ENCODE results near the gene CUBN. TPM values are rescaled to one million over a fixed set of nuclear protein-coding genes. Genes with fewer than 3 reads are reported as not detected.

Gene CUBN
- total RNA-seq, 1 experiment from 2014 or later = 0.80 TPM

- Histone ChIP-seq H3K27ac (ENCODE audit: low read length) (peak overlapping the region; percentile 94), H3K4me3 (ENCODE audit: low read length) (no peak overlapping the region), H3K4me2 (ENCODE audit: low read length) (peak overlapping the region; percentile 76; the same call in 1 of the 2 replicates), H3K9me3 (ENCODE audit: low read length) (no peaks in the 10 kb centered on the region), H3K27me3 (ENCODE audit: low read length) (no peaks in the 10 kb centered on the region), H3K36me3 (ENCODE audit: low read depth, low read length) (no peaks in the 10 kb centered on the region), H3F3A (ENCODE audit: low read length, unreplicated experiment) (no peaks in the 10 kb centered on the region), H3K9me2 (replicated peaks; ENCODE audit: low read length) (no peaks in the 10 kb centered on the region), H4K20me1 (ENCODE audit: low read length) (no peaks in the 10 kb centered on the region), H3K4me1 (ENCODE audit: insufficient read depth, low read length) (peaks cover 46% of the 10 kb centered on the region), H3K9ac (ENCODE audit: low read length) (peak overlapping the region; percentile 74), H3K79me2 (ENCODE audit: low read length) (no peaks in the 10 kb centered on the region), H2AFZ (ENCODE audit: low read length) (no peak overlapping the region)
- BruUV-seq (replicated peaks) = no TSS peak
- POLR2A ChIA-PET (ENCODE audit: unreplicated experiment) = interaction anchor here (0.6 to 1.0 kb wide), 4 partner anchors 30 to 123 kb away, joined by 3 to 5 read pairs (median 4); no protein-coding TSS in a partner anchor
- TF ChIP-seq CTCF (conservative IDR thresholded peaks at IDR 0.05; ENCODE audit: low read depth, low read length) (no peak), EZH2 (IDR thresholded peaks at IDR 0.05; ENCODE audit: low read length, unreplicated experiment) (no peak), EZH2phosphoT487 (IDR thresholded peaks at IDR 0.05; ENCODE audit: borderline replicate concordance, low read length) (no peak)
- DNase-seq (no peak), ATAC-seq (no peak)
- CTCF ChIA-PET = interaction anchor here (0.7 kb wide), 1 partner anchor 151 kb away, joined by 4 read pairs; no protein-coding TSS in a partner anchor
- intact Hi-C loops (cut with micrococcal nuclease) = loop anchor here (2.0 to 10.0 kb wide), 6 partner anchors 34 to 184 kb away; no protein-coding TSS in a partner anchor
These were observed 100.8 kb downstream of the CUBN start for GRCh38 chr10:17028798-17029197.

- no peaks in the 10 kb centered on the region for H3K9me2 ChIP-seq (replicated peaks; ENCODE audit: low read length)
- DNase-seq = peak; percentile 72
- H3K4me1 ChIP-seq (ENCODE audit: insufficient read depth, low read length) = peaks cover 55% of the 10 kb centered on the region
- no peaks in the 10 kb centered on the region for H4K20me1 ChIP-seq (ENCODE audit: low read length)
- H3F3A ChIP-seq (ENCODE audit: low read length, unreplicated experiment) = no peaks in the 10 kb centered on the region
- TF ChIP-seq EZH2phosphoT487 (IDR thresholded peaks at IDR 0.05; ENCODE audit: borderline replicate concordance, low read length) (no peak), EZH2 (IDR thresholded peaks at IDR 0.05; ENCODE audit: low read length, unreplicated experiment) (no peak), CTCF (conservative IDR thresholded peaks at IDR 0.05; ENCODE audit: low read depth, low read length) (no peak)
- ChIA-PET POLR2A (ENCODE audit: unreplicated experiment) (no interaction called here), CTCF (no interaction called here)
- H3K36me3 ChIP-seq (ENCODE audit: low read depth, low read length) = no peaks in the 10 kb centered on the region
- no peaks in the 10 kb centered on the region for H3K79me2 ChIP-seq (ENCODE audit: low read length)
- peak overlapping the region; percentile 92 for H3K27ac ChIP-seq (ENCODE audit: low read length)
- no peaks in the 10 kb centered on the region for H3K9me3 ChIP-seq (ENCODE audit: low read length)
- intact Hi-C loops (cut with micrococcal nuclease) = loop anchor here (5.0 to 10.0 kb wide), 5 partner anchors 40 to 182 kb away; no protein-coding TSS in a partner anchor
- peak; percentile 47 for ATAC-seq
- H3K27me3 ChIP-seq (ENCODE audit: low read length) = no peaks in the 10 kb centered on the region
- H3K4me2 ChIP-seq (ENCODE audit: low read length) = peak overlapping the region; percentile 27
- H3K9ac ChIP-seq (ENCODE audit: low read length) = peak overlapping the region; percentile 75
- H3K4me3 ChIP-seq (ENCODE audit: low read length) = no peak overlapping the region
- TSS peak; percentile 72 for BruUV-seq (replicated peaks)
- H2AFZ ChIP-seq (ENCODE audit: low read length) = no peak overlapping the region
These were observed 102.7 kb downstream of the CUBN start for GRCh38 chr10:17026686-17027485.
